Measurements from ENCODE around the gene CACNB4.

- TF ChIP-seq RAD21 (IDR thresholded peaks at IDR 0.05; ENCODE audit: low read depth) (no peak), CTCF (IDR thresholded peaks at IDR 0.05 in 2 of 3, conservative IDR thresholded peaks at IDR 0.05 in 1 of 3; ENCODE audit: borderline replicate concordance in 1 of 3, insufficient read depth in 1 of 3, low read depth in 2 of 3, low read length in 2 of 3) (no peak), POLR2A (IDR thresholded peaks at IDR 0.05; ENCODE audit: borderline replicate concordance, extremely low read depth, insufficient read depth, insufficient read length) (no peak), ZNF274 (IDR thresholded peaks at IDR 0.05; ENCODE audit: low read depth, low read length) (no peak), EZH2 (IDR thresholded peaks at IDR 0.05) (no peak), POLR2AphosphoS5 (IDR thresholded peaks at IDR 0.05; ENCODE audit: low read depth, low read length) (no peak), EZH2phosphoT487 (IDR thresholded peaks at IDR 0.05; ENCODE audit: borderline replicate concordance) (no peak), CBX3 (IDR thresholded peaks at IDR 0.05; ENCODE audit: low read depth) (no peak)
These were observed 190.5 kb downstream of the CACNB4 start for GRCh38 chr2:151908204-151908882.

Measured in HCT116 (cell line).